GM12878 (cell line): ENCODE results near the gene DDX56.

Experiments
- CEBPB ChIP-seq, 2 experiments: fragments of 150-350 bp in 1 of 2; IDR thresholded peaks; 2 replicates each; pipeline ENCODE4 v1.6.1; 2012 to 2014; ENCODE audit warnings: low read depth in 2 of 2, low read length in 2 of 2, borderline replicate concordance in 1 of 2, inconsistent platforms in 1 of 2
- POLR2A ChIP-seq: IDR thresholded peaks from 2 replicates; pipeline ENCODE4 v1.6.1; 2011; ENCODE audit warnings: low read depth, mild to moderate bottlenecking, low read length
- RCOR1 ChIP-seq: conservative IDR thresholded peaks from 2 replicates; pipeline ENCODE4 v1.6.1; 2012; ENCODE audit warnings: low read depth, low read length, improper control_type of control experiment
- SRF ChIP-seq, 2 experiments: IDR thresholded peaks; 2 replicates each; pipeline ENCODE4 v1.6.1; 2011; ENCODE audit warnings: low read depth in 2 of 2, low read length in 2 of 2, mild to moderate bottlenecking in 1 of 2, moderate library complexity in 1 of 2
- TF ChIP-seq, protein P1 (sequence below): IDR thresholded peaks from 2 replicates; pipeline ENCODE4 v1.6.1; 2011; ENCODE audit warnings: low read depth, low read length, improper control_type of control experiment, borderline replicate concordance

DNA sequence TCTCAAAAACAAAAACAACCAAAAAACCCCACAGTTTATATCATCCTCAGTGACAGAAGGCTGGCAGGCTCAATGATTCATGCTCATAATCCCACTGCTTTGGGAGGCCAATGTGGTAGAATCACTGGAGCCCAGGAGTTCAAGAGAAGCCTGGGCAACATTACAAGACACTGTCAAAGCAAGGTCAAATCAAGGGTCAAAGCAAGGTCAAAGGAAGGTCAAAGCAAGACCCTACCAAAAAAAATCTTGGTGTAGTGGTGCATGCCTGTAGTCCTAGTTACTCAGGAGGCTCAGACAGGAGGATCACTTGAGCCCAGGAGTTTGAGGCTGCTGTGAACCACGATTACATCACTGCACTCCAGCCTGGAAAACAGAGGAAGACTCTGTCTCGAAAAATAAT is 18.4 kb downstream of the DDX56 start:
- TF ChIP-seq, protein P1, sequence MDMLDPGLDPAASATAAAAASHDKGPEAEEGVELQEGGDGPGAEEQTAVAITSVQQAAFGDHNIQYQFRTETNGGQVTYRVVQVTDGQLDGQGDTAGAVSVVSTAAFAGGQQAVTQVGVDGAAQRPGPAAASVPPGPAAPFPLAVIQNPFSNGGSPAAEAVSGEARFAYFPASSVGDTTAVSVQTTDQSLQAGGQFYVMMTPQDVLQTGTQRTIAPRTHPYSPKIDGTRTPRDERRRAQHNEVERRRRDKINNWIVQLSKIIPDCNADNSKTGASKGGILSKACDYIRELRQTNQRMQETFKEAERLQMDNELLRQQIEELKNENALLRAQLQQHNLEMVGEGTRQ = no peak
- TF ChIP-seq POLR2A = no peak
- no peak for TF ChIP-seq CEBPB (IDR thresholded peaks at IDR 0.05; ENCODE audit: borderline replicate concordance in 1 of 2, low read depth in 2 of 2, low read length in 2 of 2)
- TF ChIP-seq SRF (IDR thresholded peaks at IDR 0.05; ENCODE audit: low read depth in 2 of 2, low read length in 2 of 2) = no peak
- TF ChIP-seq RCOR1 = no peak
